SK-N-SH (cell line): ENCODE data around the gene DSCAML1.

ENCODE experiments used
- EZH2phosphoT487 ChIP-seq: fragments of 200-600 bp; sonication (generic); IDR thresholded peaks from 2 replicates; pipeline ENCODE4 v1.6.1; 2017; ENCODE audit warnings: low read depth, mixed run types, mild to moderate bottlenecking, antibody characterized with exemption, moderate library complexity, borderline replicate concordance
- FOSL2 ChIP-seq: IDR thresholded peaks from 2 replicates; pipeline ENCODE4 v1.4.0; 2012; ENCODE audit warnings: low read depth, mild to moderate bottlenecking, moderate library complexity, borderline replicate concordance
- FOXM1 ChIP-seq: IDR thresholded peaks from 2 replicates; pipeline ENCODE4 v1.4.0; 2012; ENCODE audit warnings: low read depth, mild to moderate bottlenecking
- GABPA ChIP-seq: IDR thresholded peaks from 2 replicates; pipeline ENCODE4 v1.4.0; 2012; ENCODE audit warnings: low read depth, mild to moderate bottlenecking
- RCOR1 ChIP-seq: fragments of 150-350 bp; IDR thresholded peaks from 2 replicates; pipeline ENCODE4 v1.6.1; 2017; ENCODE audit warnings: antibody characterized with exemption, low read length
- RFX5 ChIP-seq: IDR thresholded peaks from 2 replicates; pipeline ENCODE4 v1.6.1; 2012; ENCODE audit warnings: mild to moderate bottlenecking, improper control_type of control experiment, low read length
- RXRA ChIP-seq: IDR thresholded peaks from 2 replicates; pipeline ENCODE4 v1.4.0; 2012; ENCODE audit warnings: low read depth, mild to moderate bottlenecking, borderline replicate concordance
- SIN3A ChIP-seq: IDR thresholded peaks from 2 replicates; pipeline ENCODE4 v1.6.1; 2012; ENCODE audit warnings: low read depth, mild to moderate bottlenecking, low read length, moderate library complexity, borderline replicate concordance
- TAF1 ChIP-seq: IDR thresholded peaks from 2 replicates; pipeline ENCODE4 v1.6.1; 2012; ENCODE audit warnings: low read depth, mild to moderate bottlenecking, low read length, moderate library complexity, borderline replicate concordance
- TCF12 ChIP-seq: IDR thresholded peaks from 2 replicates; pipeline ENCODE4 v1.4.0; 2012
- TEAD4 ChIP-seq: IDR thresholded peaks from 2 replicates; pipeline ENCODE4 v1.4.0; 2012; ENCODE audit warnings: mild to moderate bottlenecking, borderline replicate concordance; ENCODE audit not compliant: insufficient read depth
- TF ChIP-seq, protein P1 (sequence below): IDR thresholded peaks from 2 replicates; pipeline ENCODE4 v1.4.0; 2012; ENCODE audit warnings: low read depth, borderline replicate concordance
- TF ChIP-seq, protein P2 (sequence below): fragments of 200-600 bp; sonication (generic); IDR thresholded peaks from 2 replicates; pipeline ENCODE4 v1.6.1; 2017; ENCODE audit warnings: antibody characterized with exemption, mild to moderate bottlenecking, moderate library complexity
- TF ChIP-seq, protein P3 (sequence below): IDR thresholded peaks from 2 replicates; pipeline ENCODE4 v1.6.1; 2012; ENCODE audit warnings: mild to moderate bottlenecking, low read depth, low read length, moderate library complexity

- TF ChIP-seq, protein P1, sequence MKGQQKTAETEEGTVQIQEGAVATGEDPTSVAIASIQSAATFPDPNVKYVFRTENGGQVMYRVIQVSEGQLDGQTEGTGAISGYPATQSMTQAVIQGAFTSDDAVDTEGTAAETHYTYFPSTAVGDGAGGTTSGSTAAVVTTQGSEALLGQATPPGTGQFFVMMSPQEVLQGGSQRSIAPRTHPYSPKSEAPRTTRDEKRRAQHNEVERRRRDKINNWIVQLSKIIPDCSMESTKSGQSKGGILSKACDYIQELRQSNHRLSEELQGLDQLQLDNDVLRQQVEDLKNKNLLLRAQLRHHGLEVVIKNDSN = no peak
- TF ChIP-seq, protein P2, sequence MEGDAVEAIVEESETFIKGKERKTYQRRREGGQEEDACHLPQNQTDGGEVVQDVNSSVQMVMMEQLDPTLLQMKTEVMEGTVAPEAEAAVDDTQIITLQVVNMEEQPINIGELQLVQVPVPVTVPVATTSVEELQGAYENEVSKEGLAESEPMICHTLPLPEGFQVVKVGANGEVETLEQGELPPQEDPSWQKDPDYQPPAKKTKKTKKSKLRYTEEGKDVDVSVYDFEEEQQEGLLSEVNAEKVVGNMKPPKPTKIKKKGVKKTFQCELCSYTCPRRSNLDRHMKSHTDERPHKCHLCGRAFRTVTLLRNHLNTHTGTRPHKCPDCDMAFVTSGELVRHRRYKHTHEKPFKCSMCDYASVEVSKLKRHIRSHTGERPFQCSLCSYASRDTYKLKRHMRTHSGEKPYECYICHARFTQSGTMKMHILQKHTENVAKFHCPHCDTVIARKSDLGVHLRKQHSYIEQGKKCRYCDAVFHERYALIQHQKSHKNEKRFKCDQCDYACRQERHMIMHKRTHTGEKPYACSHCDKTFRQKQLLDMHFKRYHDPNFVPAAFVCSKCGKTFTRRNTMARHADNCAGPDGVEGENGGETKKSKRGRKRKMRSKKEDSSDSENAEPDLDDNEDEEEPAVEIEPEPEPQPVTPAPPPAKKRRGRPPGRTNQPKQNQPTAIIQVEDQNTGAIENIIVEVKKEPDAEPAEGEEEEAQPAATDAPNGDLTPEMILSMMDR = no peak
- TF ChIP-seq TEAD4 (peak; percentile 22; the same call in 1 of the 2 replicates), GABPA (no peak), RCOR1 (peak; percentile 91), RXRA (no peak), EZH2phosphoT487 (no peak), TAF1 (no peak), RFX5 (peak; percentile 17; the same call in 1 of the 2 replicates), SIN3A (no peak), FOXM1 (no peak), TCF12 (peak; percentile 48), FOSL2 (no peak)
- TF ChIP-seq, protein P3, sequence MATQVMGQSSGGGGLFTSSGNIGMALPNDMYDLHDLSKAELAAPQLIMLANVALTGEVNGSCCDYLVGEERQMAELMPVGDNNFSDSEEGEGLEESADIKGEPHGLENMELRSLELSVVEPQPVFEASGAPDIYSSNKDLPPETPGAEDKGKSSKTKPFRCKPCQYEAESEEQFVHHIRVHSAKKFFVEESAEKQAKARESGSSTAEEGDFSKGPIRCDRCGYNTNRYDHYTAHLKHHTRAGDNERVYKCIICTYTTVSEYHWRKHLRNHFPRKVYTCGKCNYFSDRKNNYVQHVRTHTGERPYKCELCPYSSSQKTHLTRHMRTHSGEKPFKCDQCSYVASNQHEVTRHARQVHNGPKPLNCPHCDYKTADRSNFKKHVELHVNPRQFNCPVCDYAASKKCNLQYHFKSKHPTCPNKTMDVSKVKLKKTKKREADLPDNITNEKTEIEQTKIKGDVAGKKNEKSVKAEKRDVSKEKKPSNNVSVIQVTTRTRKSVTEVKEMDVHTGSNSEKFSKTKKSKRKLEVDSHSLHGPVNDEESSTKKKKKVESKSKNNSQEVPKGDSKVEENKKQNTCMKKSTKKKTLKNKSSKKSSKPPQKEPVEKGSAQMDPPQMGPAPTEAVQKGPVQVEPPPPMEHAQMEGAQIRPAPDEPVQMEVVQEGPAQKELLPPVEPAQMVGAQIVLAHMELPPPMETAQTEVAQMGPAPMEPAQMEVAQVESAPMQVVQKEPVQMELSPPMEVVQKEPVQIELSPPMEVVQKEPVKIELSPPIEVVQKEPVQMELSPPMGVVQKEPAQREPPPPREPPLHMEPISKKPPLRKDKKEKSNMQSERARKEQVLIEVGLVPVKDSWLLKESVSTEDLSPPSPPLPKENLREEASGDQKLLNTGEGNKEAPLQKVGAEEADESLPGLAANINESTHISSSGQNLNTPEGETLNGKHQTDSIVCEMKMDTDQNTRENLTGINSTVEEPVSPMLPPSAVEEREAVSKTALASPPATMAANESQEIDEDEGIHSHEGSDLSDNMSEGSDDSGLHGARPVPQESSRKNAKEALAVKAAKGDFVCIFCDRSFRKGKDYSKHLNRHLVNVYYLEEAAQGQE = no peak
These were observed 290.0 kb downstream of the DSCAML1 start for GRCh38 chr11:117506971-117507370.
